H9 (cell line): ENCODE results near the gene RNF215. TPM values are rescaled to one million over a fixed set of nuclear protein-coding genes. Genes with fewer than 3 reads are reported as not detected.

Experiments used
- DNase-seq: peaks from one replicate; pipeline ENCODE4 v3.0.0-alpha.2; 2017
- H2AFZ ChIP-seq: one replicate; pipeline ENCODE4 v1.6.1; 2013; ENCODE audit warnings: mild to moderate bottlenecking, low read length, control low read depth, moderate library complexity
- H2AK5ac ChIP-seq: 2 replicates; pipeline ENCODE4 v1.6.1; 2013; ENCODE audit warnings: low read length, control low read depth, mixed read lengths; ENCODE audit not compliant: insufficient read length
- H2BK120ac ChIP-seq: one replicate; pipeline ENCODE4 v1.6.1; 2013; ENCODE audit warnings: low read depth, mild to moderate bottlenecking, low read length, control low read depth, inconsistent platforms; ENCODE audit not compliant: poor library complexity, severe bottlenecking
- H2BK12ac ChIP-seq: 2 replicates; pipeline ENCODE4 v1.6.1; 2013; ENCODE audit warnings: low read length, control low read depth, mixed read lengths, low read depth; ENCODE audit not compliant: insufficient read length
- H2BK15ac ChIP-seq: 2 replicates; pipeline ENCODE4 v1.6.1; 2013; ENCODE audit warnings: low read depth, low read length, control low read depth
- H2BK20ac ChIP-seq: one replicate; pipeline ENCODE4 v1.6.1; 2013; ENCODE audit warnings: low read depth, mild to moderate bottlenecking, low read length, control low read depth, inconsistent platforms; ENCODE audit not compliant: poor library complexity, severe bottlenecking
- H2BK5ac ChIP-seq: 2 replicates; pipeline ENCODE4 v1.6.1; 2013; ENCODE audit warnings: low read length, control low read depth, mixed read lengths; ENCODE audit not compliant: insufficient read length
- H3K14ac ChIP-seq: 2 replicates; pipeline ENCODE4 v1.6.1; 2013; ENCODE audit warnings: low read length, control low read depth; ENCODE audit not compliant: insufficient read depth
- H3K18ac ChIP-seq: 2 replicates; pipeline ENCODE4 v1.6.1; 2013; ENCODE audit warnings: low read depth, mild to moderate bottlenecking, mixed read lengths, low read length, control low read depth; ENCODE audit not compliant: insufficient read length
- H3K23ac ChIP-seq: 2 replicates; pipeline ENCODE4 v1.6.1; 2013; ENCODE audit warnings: low read length, control low read depth, mixed read lengths, low read depth; ENCODE audit not compliant: insufficient read length
- H3K23me2 ChIP-seq: 2 replicates; pipeline ENCODE4 v1.6.1; 2013; ENCODE audit warnings: low read depth, mild to moderate bottlenecking, mixed read lengths, low read length, control low read depth; ENCODE audit not compliant: insufficient read length, poor library complexity, severe bottlenecking
- H3K27ac ChIP-seq: 2 replicates; pipeline ENCODE4 v1.5.1; 2013; ENCODE audit warnings: low read length, control low read depth, mixed read lengths, low read depth; ENCODE audit not compliant: insufficient read length
- H3K27me3 ChIP-seq: 2 replicates; pipeline ENCODE4 v1.6.1; 2013; ENCODE audit warnings: low read length, control low read depth, inconsistent platforms; ENCODE audit not compliant: insufficient read depth
- H3K4ac ChIP-seq: 2 replicates; pipeline ENCODE4 v1.6.1; 2013; ENCODE audit warnings: low read depth, mild to moderate bottlenecking, control low read depth, inconsistent platforms, low read length, moderate library complexity
- H3K4me1 ChIP-seq: 2 replicates; pipeline ENCODE4 v1.6.1; 2013; ENCODE audit warnings: low read length, control low read depth, inconsistent platforms; ENCODE audit not compliant: insufficient read depth
- H3K4me2 ChIP-seq: 2 replicates; pipeline ENCODE4 v1.6.1; 2013; ENCODE audit warnings: low read length, control low read depth, mixed read lengths; ENCODE audit not compliant: insufficient read length, insufficient read depth
- H3K56ac ChIP-seq: 2 replicates; pipeline ENCODE4 v1.6.1; 2013; ENCODE audit warnings: low read depth, mild to moderate bottlenecking, mixed read lengths, low read length, control low read depth; ENCODE audit not compliant: insufficient read length
- H3K79me1 ChIP-seq: 2 replicates; pipeline ENCODE4 v1.6.1; 2013; ENCODE audit warnings: low read depth, mild to moderate bottlenecking, moderate library complexity, low read length, control low read depth, inconsistent platforms; ENCODE audit not compliant: insufficient read depth, poor library complexity, severe bottlenecking
- H3K79me2 ChIP-seq: 2 replicates; pipeline ENCODE4 v1.6.1; 2013; ENCODE audit warnings: low read length, control low read depth, inconsistent platforms; ENCODE audit not compliant: insufficient read depth
- H3K9ac ChIP-seq: 2 replicates; pipeline ENCODE4 v1.6.1; 2013; ENCODE audit warnings: low read length, control low read depth, mixed read lengths; ENCODE audit not compliant: insufficient read length; ENCODE audit errors: extremely low read depth
- H3K9me3 ChIP-seq: one replicate; pipeline ENCODE4 v1.6.1; 2013; ENCODE audit warnings: low read depth, low read length, inconsistent platforms; ENCODE audit not compliant: control insufficient read depth
- H3T11ph ChIP-seq: one replicate; pipeline ENCODE4 v1.6.1; 2013; ENCODE audit warnings: mild to moderate bottlenecking, low read length, control low read depth, inconsistent platforms
- H4K20me1 ChIP-seq: one replicate; pipeline ENCODE4 v1.6.1; 2013; ENCODE audit not compliant: control insufficient read depth, insufficient read length, insufficient read depth
- H4K5ac ChIP-seq: 2 replicates; pipeline ENCODE4 v1.6.1; 2013; ENCODE audit warnings: low read depth, mild to moderate bottlenecking, mixed read lengths, low read length, control low read depth; ENCODE audit not compliant: insufficient read length
- H4K8ac ChIP-seq: replicated peaks from 2 replicates; pipeline ENCODE4 v1.6.1; 2013; ENCODE audit warnings: low read length, control low read depth, mixed read lengths, low read depth; ENCODE audit not compliant: insufficient read length
- H4K91ac ChIP-seq: 2 replicates; pipeline ENCODE4 v1.6.1; 2013; ENCODE audit warnings: low read depth, mild to moderate bottlenecking, moderate library complexity, mixed read lengths, low read length, control low read depth; ENCODE audit not compliant: insufficient read length
- H3K27ac Mint-ChIP-seq, 3 experiments: 2 replicates in 2 of 3; 3 replicates in 1 of 3; pipeline ENCODE4 v1.8.0; 2020 to 2021; ENCODE audit warnings: mixed read lengths in 3 of 3, mild to moderate bottlenecking in 1 of 3, moderate library complexity in 1 of 3
- H3K27me3 Mint-ChIP-seq: 2 replicates; pipeline ENCODE4 v1.8.0; 2021; ENCODE audit warnings: low read depth, mild to moderate bottlenecking, moderate library complexity, mixed read lengths
- H3K36me3 Mint-ChIP-seq, 3 experiments: 2 replicates in 2 of 3; 3 replicates in 1 of 3; pipeline ENCODE4 v1.8.0; 2020 to 2021; ENCODE audit warnings: low read depth in 3 of 3, mixed read lengths in 3 of 3; ENCODE audit not compliant: insufficient read depth in 1 of 3
- H3K4me1 Mint-ChIP-seq, 2 experiments: 2 replicates each; pipeline ENCODE4 v1.8.0; 2020; ENCODE audit warnings: mixed read lengths in 2 of 2
- H3K4me3 Mint-ChIP-seq, 2 experiments: 2 replicates in 1 of 2; 3 replicates in 1 of 2; pipeline ENCODE4 v1.8.0; 2020 to 2021; ENCODE audit warnings: mild to moderate bottlenecking in 2 of 2, mixed read lengths in 2 of 2, moderate library complexity in 1 of 2
- H3K9me3 Mint-ChIP-seq, 2 experiments: 2 replicates in 1 of 2; 3 replicates in 1 of 2; pipeline ENCODE4 v1.8.0; 2020; ENCODE audit warnings: mild to moderate bottlenecking in 2 of 2, mixed read lengths in 2 of 2, moderate library complexity in 1 of 2
- CTCF ChIP-seq: fragments of 200-600 bp; sonication (generic); conservative IDR thresholded peaks from 3 replicates; pipeline ENCODE4 v1.8.0; 2021; ENCODE audit warnings: antibody characterized with exemption, mild to moderate bottlenecking
- WGBS: extraction: QIAGEN DNeasy Blood & Tissue Kit; methylation state at CpG from one replicate; pipeline ENCODE4 v1.1.7; 2013; ENCODE audit warnings: missing lambda C conversion rate, low lambda C conversion rate, mixed read lengths; ENCODE audit not compliant: insufficient read length; ENCODE audit errors: extremely low coverage; 5-methylcytosine and 5-hydroxymethylcytosine counted together
- total RNA-seq: library from RNA; stranded (reverse); gene quantifications from 2 replicates; pipeline ENCODE4 v1.2.1, GENCODE V29; 2021

RNF215 gene
- total RNA-seq, 1 experiment from 2014 or later, result 24.5 TPM

GRCh38 chr22:30357650-30358215, 29.5 kb downstream of the RNF215 start:
- no peak overlapping the region for H2BK12ac ChIP-seq
- no peak for DNase-seq
- no peak overlapping the region for H2BK20ac ChIP-seq
- H3K23me2 ChIP-seq, result peaks cover 3% of the 10 kb centered on the region
- no peak overlapping the region for H3K23ac ChIP-seq
- peaks cover 14% of the 10 kb centered on the region for H3K79me2 ChIP-seq
- H2BK120ac ChIP-seq, result no peak overlapping the region
- H4K8ac ChIP-seq, result no peak overlapping the region
- H3K56ac ChIP-seq, result no peak overlapping the region
- Mint-ChIP-seq H3K36me3 (peaks cover 3 to 16% (median 14%) of the 10 kb centered on the region in 3 experiments), H3K27ac (peak overlapping the region; percentile 19 to 98 (median 91); a peak in 5 of 7 replicates), H3K27me3 (no peaks in the 10 kb centered on the region), H3K9me3 (no peaks in the 10 kb centered on the region), H3K4me1 (peaks cover 22 to 25% of the 10 kb centered on the region in 2 experiments), H3K4me3 (peak overlapping the region; percentile 96 to 99)
- no peak overlapping the region for H4K91ac ChIP-seq
- no peaks in the 10 kb centered on the region for H3K9me3 ChIP-seq
- peak overlapping the region; percentile 75 for H3K4me2 ChIP-seq
- H3K18ac ChIP-seq, result no peak overlapping the region
- no CpG with 5 or more reads among the region's 22 CpGs for WGBS
- no peaks in the 10 kb centered on the region for H3K27me3 ChIP-seq
- H2AFZ ChIP-seq, result no peak overlapping the region
- peak overlapping the region; percentile 37 for H3K9ac ChIP-seq
- H2BK15ac ChIP-seq, result no peak overlapping the region
- TF ChIP-seq CTCF, result no peak
- H3K4me1 ChIP-seq, result peaks cover 2% of the 10 kb centered on the region
- H3K14ac ChIP-seq, result no peak overlapping the region
- no peak overlapping the region for H2AK5ac ChIP-seq
- H4K20me1 ChIP-seq, result no peaks in the 10 kb centered on the region
- H4K5ac ChIP-seq, result no peak overlapping the region
- H3K79me1 ChIP-seq, result peaks cover 10% of the 10 kb centered on the region
- no peak overlapping the region for H3T11ph ChIP-seq
- no peak overlapping the region for H3K4ac ChIP-seq
- H2BK5ac ChIP-seq, result no peak overlapping the region
- no peak overlapping the region for H3K27ac ChIP-seq
